H1 (cell line): ENCODE measurements around the gene PDE9A. TPM values are rescaled to one million over a fixed set of nuclear protein-coding genes. Genes with fewer than 3 reads are reported as not detected.

Experiments
- JUND ChIP-seq: IDR thresholded peaks from 2 replicates; pipeline ENCODE4 v1.6.1; 2011; ENCODE audit warnings: mild to moderate bottlenecking, improper control_type of control experiment, low read length
- RXRA ChIP-seq: IDR thresholded peaks from 2 replicates; pipeline ENCODE4 v1.6.1; 2011; ENCODE audit warnings: low read depth, mild to moderate bottlenecking, low read length, moderate library complexity; ENCODE audit not compliant: insufficient read depth
- SIRT6 ChIP-seq: IDR thresholded peaks from one replicate; pipeline ENCODE4 v1.7.1; 2012; ENCODE audit warnings: low read length, inconsistent platforms
- TEAD4 ChIP-seq: IDR thresholded peaks from 2 replicates; pipeline ENCODE4 v1.6.1; 2012; ENCODE audit warnings: low read depth, low read length, inconsistent platforms, mixed read lengths
- polyA plus RNA-seq, 7 experiments: library from polyadenylated mRNA; depleted of rRNA in 3 of 7; stranded (reverse) in 5 of 7; unstranded in 2 of 7; fragments of >200 nt in 5 of 7; fragments of 200-250 nt in 2 of 7; gene quantifications; 1 replicate in 5 of 7; 2 replicates in 1 of 7; 4 replicates in 1 of 7; pipeline versions ENCODE4 v1.2.1 to v1.2.3, GENCODE V29; 2011 to 2013; ENCODE audit warnings: missing spikeins in 2 of 7, mixed read lengths in 2 of 7
- total RNA-seq: library from RNA; stranded (reverse); fragmentation: NEBNext Ultra II Directional; extraction: Animal tissue kit (Norgen Biotek cat#: 25700); gene quantifications from 2 replicates; pipeline ENCODE4 v1.2.1, GENCODE V29; 2021
- TF ChIP-seq, protein P1 (sequence below): fragments of 300-600 bp; sonication (generic); IDR thresholded peaks from 2 replicates; pipeline ENCODE4 v1.7.1; 2012; ENCODE audit warnings: low read length, moderate library complexity, mild to moderate bottlenecking, inconsistent platforms; ENCODE audit not compliant: insufficient replicate concordance

PDE9A gene
- total and polyA plus RNA-seq, 2 of the 8 experiments (the other 6 are each of a cell fraction or from before 2014, with no cell fraction given), result 39.2 to 45.9 TPM

DNA sequence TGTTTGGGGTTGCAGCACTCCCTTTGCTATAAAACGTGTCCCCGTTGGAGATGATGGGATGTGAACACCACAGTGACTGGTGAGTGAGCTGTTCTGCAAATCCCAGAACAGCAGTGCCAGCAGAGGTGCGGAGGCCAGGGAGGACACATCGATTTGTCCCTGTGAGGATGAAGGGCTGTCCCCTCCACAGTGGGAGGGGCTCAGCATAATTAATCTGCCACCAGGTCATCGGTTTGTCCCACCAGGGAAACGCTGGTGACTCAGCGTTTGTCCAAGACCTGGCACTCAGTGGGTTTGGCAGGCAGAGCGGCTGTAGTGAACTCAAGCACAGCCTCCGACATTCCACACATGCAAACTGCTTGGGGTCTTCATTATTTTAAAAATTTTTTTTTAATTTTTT, 22.8 kb upstream of the PDE9A start (continued):
- TF ChIP-seq, protein P1, sequence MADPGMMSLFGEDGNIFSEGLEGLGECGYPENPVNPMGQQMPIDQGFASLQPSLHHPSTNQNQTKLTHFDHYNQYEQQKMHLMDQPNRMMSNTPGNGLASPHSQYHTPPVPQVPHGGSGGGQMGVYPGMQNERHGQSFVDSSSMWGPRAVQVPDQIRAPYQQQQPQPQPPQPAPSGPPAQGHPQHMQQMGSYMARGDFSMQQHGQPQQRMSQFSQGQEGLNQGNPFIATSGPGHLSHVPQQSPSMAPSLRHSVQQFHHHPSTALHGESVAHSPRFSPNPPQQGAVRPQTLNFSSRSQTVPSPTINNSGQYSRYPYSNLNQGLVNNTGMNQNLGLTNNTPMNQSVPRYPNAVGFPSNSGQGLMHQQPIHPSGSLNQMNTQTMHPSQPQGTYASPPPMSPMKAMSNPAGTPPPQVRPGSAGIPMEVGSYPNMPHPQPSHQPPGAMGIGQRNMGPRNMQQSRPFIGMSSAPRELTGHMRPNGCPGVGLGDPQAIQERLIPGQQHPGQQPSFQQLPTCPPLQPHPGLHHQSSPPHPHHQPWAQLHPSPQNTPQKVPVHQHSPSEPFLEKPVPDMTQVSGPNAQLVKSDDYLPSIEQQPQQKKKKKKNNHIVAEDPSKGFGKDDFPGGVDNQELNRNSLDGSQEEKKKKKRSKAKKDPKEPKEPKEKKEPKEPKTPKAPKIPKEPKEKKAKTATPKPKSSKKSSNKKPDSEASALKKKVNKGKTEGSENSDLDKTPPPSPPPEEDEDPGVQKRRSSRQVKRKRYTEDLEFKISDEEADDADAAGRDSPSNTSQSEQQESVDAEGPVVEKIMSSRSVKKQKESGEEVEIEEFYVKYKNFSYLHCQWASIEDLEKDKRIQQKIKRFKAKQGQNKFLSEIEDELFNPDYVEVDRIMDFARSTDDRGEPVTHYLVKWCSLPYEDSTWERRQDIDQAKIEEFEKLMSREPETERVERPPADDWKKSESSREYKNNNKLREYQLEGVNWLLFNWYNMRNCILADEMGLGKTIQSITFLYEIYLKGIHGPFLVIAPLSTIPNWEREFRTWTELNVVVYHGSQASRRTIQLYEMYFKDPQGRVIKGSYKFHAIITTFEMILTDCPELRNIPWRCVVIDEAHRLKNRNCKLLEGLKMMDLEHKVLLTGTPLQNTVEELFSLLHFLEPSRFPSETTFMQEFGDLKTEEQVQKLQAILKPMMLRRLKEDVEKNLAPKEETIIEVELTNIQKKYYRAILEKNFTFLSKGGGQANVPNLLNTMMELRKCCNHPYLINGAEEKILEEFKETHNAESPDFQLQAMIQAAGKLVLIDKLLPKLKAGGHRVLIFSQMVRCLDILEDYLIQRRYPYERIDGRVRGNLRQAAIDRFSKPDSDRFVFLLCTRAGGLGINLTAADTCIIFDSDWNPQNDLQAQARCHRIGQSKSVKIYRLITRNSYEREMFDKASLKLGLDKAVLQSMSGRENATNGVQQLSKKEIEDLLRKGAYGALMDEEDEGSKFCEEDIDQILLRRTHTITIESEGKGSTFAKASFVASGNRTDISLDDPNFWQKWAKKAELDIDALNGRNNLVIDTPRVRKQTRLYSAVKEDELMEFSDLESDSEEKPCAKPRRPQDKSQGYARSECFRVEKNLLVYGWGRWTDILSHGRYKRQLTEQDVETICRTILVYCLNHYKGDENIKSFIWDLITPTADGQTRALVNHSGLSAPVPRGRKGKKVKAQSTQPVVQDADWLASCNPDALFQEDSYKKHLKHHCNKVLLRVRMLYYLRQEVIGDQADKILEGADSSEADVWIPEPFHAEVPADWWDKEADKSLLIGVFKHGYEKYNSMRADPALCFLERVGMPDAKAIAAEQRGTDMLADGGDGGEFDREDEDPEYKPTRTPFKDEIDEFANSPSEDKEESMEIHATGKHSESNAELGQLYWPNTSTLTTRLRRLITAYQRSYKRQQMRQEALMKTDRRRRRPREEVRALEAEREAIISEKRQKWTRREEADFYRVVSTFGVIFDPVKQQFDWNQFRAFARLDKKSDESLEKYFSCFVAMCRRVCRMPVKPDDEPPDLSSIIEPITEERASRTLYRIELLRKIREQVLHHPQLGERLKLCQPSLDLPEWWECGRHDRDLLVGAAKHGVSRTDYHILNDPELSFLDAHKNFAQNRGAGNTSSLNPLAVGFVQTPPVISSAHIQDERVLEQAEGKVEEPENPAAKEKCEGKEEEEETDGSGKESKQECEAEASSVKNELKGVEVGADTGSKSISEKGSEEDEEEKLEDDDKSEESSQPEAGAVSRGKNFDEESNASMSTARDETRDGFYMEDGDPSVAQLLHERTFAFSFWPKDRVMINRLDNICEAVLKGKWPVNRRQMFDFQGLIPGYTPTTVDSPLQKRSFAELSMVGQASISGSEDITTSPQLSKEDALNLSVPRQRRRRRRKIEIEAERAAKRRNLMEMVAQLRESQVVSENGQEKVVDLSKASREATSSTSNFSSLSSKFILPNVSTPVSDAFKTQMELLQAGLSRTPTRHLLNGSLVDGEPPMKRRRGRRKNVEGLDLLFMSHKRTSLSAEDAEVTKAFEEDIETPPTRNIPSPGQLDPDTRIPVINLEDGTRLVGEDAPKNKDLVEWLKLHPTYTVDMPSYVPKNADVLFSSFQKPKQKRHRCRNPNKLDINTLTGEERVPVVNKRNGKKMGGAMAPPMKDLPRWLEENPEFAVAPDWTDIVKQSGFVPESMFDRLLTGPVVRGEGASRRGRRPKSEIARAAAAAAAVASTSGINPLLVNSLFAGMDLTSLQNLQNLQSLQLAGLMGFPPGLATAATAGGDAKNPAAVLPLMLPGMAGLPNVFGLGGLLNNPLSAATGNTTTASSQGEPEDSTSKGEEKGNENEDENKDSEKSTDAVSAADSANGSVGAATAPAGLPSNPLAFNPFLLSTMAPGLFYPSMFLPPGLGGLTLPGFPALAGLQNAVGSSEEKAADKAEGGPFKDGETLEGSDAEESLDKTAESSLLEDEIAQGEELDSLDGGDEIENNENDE, result no peak
- no peak for TF ChIP-seq RXRA
- no peak for TF ChIP-seq TEAD4
- TF ChIP-seq JUND, result no peak
- TF ChIP-seq SIRT6, result no peak
